Measurements from ENCODE around the gene ZFAND6.
A peak's percentile ranks its signal among the peaks of the same experiment; 100 is the strongest.
"Not testable (repeated sequence)": the region's sequence is repeated elsewhere in the genome, so short reads cannot be mapped to it uniquely, and the experiment has no call there.

ZFAND6 gene

DNA sequence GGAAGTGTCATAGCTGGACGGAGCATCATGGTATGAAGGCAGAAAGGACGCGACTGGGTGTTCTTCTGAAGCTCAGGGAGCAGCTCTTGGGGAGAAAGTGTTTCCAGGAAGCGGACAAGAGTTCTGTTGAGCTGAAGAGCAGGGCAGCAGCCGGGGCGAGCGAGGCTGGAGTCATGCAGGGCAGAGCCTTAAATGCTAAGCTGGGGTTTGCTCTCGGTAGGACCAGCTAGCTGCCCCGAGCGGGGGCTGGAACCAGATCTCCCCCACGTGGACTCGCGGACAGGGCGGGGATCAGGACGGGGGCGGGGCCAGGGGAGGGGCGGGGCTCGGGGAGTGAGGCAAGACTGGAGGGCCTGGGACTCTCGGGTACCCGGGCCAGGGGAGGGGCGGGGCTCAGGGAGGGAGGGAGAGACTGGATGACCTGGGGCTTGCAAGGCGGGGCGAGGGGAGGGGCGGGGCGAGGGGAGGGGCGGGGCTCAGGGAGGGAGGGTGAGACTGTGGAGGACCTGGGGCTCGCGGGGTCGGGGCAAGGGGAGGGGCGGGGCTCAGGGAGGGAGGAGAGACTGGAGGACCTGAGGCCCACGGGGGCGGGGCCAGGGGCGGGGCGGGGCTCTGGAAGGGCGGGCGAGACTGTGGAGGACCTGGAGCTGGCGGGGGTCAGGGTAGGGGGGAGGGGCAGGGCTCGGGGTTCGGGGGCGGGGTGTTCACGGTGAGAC, 92.9 kb downstream of the ZFAND6 start:
- DNase-seq: peak; percentile 90

- DNase-seq: peak; percentile 17
Observed at GRCh38 chr15:80152896-80153876, 93.7 kb downstream of the ZFAND6 start, which contains the start of gene FAH. Gene FAH, plus strand, starts transcription at chr15:80152999. Its CDS starts 56 bp downstream, at chr15:80153055.

DNA sequence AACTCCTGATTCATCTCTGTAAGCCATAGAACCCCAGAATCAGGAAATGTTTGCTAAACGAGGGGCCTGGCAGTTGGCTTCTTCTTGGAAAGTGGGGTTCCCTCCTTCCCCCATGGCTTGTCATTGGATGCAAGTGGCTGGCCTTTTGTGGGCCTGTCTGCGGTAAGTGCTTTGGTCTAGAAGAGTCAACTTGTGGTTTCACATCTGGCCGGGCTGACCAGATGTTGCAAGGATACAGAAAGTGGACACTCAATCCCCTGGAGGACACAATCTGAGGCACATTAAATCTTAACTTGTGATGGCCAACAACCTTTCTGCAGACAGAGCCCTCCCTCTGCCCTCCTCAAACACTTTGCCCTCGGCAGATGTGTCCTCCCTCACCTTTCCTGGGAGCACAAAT, 94.4 kb downstream of the ZFAND6 start:
- DNase-seq: no peak

DNA sequence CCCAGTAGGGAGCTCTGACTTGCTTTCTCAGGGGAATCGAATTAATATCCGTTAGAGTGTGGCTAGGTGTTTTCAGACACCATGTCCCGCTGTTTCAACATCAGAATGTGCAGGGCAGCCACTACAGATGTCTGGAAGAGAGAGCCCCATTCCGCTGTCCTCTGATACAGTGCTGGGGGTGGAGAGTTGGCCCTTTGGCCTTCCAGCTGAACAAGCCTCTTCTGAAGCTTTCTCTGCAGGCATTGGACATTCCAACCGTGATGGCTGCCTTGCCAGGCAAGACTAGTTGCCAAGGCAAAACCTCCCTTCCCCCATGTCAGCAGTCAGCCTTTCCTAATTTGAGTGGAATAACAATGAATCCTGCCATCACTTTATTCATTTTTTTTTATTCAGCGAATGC, 94.9 kb downstream of the ZFAND6 start:
- DNase-seq: no peak

GRCh38 chr15:80155001-80155377, 95.5 kb downstream of the ZFAND6 start:
- no peak for DNase-seq

- DNase-seq: not testable (repeated sequence)
Observed at GRCh38 chr15:80155378-80156175, 96.1 kb downstream of the ZFAND6 start.

- no peak for DNase-seq
Observed at GRCh38 chr15:80156176-80156720, 96.8 kb downstream of the ZFAND6 start.

- no peak for DNase-seq
Observed at GRCh38 chr15:80157215-80157614, 97.7 kb downstream of the ZFAND6 start.

GRCh38 chr15:80159301-80159700, 99.8 kb downstream of the ZFAND6 start:
- no peak for DNase-seq

DNA sequence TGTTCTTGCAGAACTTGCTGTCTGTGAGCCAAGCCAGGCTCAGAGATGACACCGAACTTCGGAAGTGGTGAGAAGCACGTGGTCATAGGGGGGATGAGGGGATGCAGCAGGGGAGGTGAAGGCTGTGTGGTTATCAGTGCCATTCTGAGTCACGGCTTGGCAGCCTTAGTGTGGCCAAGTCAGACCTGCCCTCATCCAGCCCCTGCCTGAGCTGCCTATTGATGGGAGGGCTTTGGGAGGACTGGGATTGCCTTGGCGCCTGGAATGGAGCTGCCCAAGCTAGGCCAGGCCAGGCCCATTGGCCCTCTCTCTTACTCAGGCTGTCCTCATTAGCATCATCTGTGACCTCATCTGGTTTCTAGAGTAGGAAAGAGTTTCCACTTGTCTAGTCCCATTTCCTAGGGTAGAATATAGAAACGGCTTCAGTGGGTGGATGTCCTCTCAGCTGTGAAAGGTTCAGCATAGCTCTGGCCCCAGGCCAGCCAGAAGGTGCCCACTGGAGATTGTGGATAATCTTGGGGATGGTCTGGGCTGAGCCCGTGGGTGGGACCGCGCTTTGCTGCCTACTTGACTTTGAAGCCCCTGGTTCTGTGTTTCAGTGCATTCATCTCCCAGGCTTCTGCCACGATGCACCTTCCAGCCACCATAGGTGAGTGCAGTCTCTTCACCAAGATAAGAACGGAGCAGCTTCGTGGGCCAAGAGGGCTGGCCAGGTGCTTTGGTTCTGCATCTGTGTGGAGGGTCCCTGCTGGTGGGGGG, 100.5 kb downstream of the ZFAND6 start:
- DNase-seq: no peak

DNA sequence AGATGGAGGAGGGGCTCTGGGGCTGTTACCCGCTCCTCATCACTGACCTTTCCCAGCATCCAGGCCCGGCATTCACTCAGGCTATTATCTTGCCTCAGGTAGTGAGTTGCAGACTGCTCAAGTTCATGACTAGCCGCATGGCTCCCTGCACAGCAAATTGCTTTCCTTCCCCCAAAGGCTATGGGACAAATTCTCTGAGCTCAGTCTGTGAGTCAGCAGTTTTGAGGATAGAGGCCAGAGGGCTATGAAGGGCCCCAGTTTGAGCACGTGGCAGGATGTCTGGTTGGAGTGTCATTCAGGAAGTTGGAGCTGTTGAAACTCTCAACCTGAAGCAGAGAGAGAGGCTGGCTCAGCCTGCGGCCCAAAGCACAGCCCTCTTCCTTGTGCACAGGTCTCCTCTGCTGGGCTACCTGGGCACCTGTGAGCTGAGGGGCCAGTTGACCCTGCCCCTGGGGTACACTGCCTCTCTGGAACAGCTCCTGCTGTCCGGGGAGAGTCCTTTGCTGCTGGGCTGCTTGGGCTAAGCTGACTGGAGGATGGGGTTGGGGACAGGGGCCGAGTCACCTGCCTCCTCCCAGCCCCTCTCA, 101.2 kb downstream of the ZFAND6 start:
- DNase-seq: no peak

GRCh38 chr15:80161468-80162016, 102.1 kb downstream of the ZFAND6 start:
- no peak for DNase-seq

- no peak for DNase-seq
Observed at GRCh38 chr15:80162059-80162554, 102.6 kb downstream of the ZFAND6 start.

- DNase-seq: no peak
Observed at GRCh38 chr15:80163217-80163616, 103.7 kb downstream of the ZFAND6 start.

GRCh38 chr15:80163897-80164296, 104.4 kb downstream of the ZFAND6 start:
- no peak for DNase-seq

DNA sequence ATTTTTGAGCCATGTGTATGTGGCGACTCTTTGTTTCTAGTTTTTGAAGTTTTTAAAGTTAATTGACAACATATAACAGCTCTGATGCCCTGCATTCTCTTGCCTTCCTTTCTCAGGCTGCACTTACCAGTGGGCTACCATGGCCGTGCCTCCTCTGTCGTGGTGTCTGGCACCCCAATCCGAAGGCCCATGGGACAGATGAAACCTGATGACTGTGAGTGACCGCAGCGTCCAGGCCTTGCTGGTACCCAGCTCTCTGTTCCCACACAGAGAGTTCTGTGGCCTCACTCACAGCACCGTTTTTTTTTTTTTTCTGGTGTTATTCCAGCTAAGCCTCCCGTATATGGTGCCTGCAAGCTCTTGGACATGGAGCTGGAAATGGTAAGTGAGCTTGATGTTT, 108.5 kb downstream of the ZFAND6 start:
- DNase-seq: no peak

DNA sequence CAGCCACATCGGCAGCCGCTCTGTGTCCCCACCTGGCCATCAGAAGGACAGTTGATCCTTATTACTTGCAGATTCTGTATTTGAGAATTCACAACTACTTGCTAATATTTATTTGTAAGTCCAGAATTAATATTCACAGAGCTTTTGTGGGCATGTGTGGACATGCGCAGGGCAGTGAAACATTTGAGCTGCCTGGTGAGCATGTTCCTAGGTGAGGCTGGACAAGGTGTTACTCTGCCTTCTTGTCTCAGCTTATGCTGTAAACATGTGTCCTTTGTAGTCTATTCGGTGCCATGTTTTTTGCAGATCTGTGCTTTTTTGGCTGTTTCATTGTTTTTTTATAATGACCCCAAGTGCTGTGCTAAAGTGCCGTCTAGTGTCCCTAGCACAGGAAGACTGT, 108.9 kb downstream of the ZFAND6 start:
- no peak for DNase-seq

GRCh38 chr15:80169768-80170357, 110.4 kb downstream of the ZFAND6 start:
- no peak for DNase-seq

DNA sequence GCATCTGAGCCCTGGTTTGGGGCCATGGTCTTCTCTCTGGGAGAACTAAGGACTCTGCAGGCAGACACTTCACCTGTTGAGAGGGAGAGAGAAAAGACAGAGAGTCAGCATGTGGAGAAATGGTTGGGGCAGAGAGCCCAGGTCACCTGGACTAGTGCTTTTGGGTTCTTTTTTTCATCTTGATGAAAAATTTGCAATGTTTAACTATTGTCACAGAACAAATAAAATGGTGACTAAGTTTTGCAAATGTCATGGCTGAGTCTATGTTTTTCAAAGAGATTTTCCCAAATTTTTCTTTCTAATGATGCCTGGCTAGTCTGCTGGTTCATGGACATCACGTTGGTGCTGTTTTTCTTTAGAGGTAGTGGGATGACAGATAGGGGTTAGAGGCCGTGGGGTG, 111.1 kb downstream of the ZFAND6 start:
- no peak for DNase-seq

DNA sequence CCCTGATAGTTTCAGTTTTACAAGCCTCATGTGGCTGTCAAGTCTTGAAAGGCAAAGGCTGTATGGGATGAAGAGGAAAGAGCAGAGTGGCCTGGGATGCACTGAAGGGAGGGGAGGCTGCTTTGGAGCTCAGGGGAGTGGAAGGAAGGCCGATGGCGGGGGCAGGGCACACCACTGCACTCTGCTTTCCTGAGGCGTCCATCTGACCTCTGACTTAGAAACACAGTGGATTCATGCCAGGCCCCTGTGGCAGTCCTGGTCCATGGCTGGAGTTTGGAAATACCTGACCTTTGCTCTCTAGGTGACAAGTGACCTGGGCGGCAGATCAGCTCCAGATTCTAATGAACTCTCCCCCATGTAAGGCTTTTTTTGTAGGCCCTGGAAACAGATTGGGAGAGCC, 112.3 kb downstream of the ZFAND6 start:
- no peak for DNase-seq

- no peak for DNase-seq
Observed at GRCh38 chr15:80172401-80172800, 112.9 kb downstream of the ZFAND6 start.

Measured in stimulated activated CD4-positive, alpha-beta T cell treated with anti-CD3 and anti-CD28 coated beads, Interleukin-12 subunit alpha, Interleukin-12 subunit beta, amount 100 ng/mL, for 4 hours (primary cell).